H9 (cell line): ENCODE results near the gene GOLPH3L. TPM values are rescaled to one million over a fixed set of nuclear protein-coding genes. Genes with fewer than 3 reads are reported as not detected.

Experiments
- DNase-seq: peaks from one replicate; pipeline ENCODE4 v3.0.0-alpha.2; 2017
- H2AFZ ChIP-seq: one replicate; pipeline ENCODE4 v1.6.1; 2013; ENCODE audit warnings: mild to moderate bottlenecking, low read length, control low read depth, moderate library complexity
- H2AK5ac ChIP-seq: 2 replicates; pipeline ENCODE4 v1.6.1; 2013; ENCODE audit warnings: low read length, control low read depth, mixed read lengths; ENCODE audit not compliant: insufficient read length
- H2BK120ac ChIP-seq: one replicate; pipeline ENCODE4 v1.6.1; 2013; ENCODE audit warnings: low read depth, mild to moderate bottlenecking, low read length, control low read depth, inconsistent platforms; ENCODE audit not compliant: poor library complexity, severe bottlenecking
- H2BK12ac ChIP-seq: 2 replicates; pipeline ENCODE4 v1.6.1; 2013; ENCODE audit warnings: low read length, control low read depth, mixed read lengths, low read depth; ENCODE audit not compliant: insufficient read length
- H2BK15ac ChIP-seq: 2 replicates; pipeline ENCODE4 v1.6.1; 2013; ENCODE audit warnings: low read depth, low read length, control low read depth
- H2BK20ac ChIP-seq: one replicate; pipeline ENCODE4 v1.6.1; 2013; ENCODE audit warnings: low read depth, mild to moderate bottlenecking, low read length, control low read depth, inconsistent platforms; ENCODE audit not compliant: poor library complexity, severe bottlenecking
- H2BK5ac ChIP-seq: 2 replicates; pipeline ENCODE4 v1.6.1; 2013; ENCODE audit warnings: low read length, control low read depth, mixed read lengths; ENCODE audit not compliant: insufficient read length
- H3K14ac ChIP-seq: 2 replicates; pipeline ENCODE4 v1.6.1; 2013; ENCODE audit warnings: low read length, control low read depth; ENCODE audit not compliant: insufficient read depth
- H3K18ac ChIP-seq: 2 replicates; pipeline ENCODE4 v1.6.1; 2013; ENCODE audit warnings: low read depth, mild to moderate bottlenecking, mixed read lengths, low read length, control low read depth; ENCODE audit not compliant: insufficient read length
- H3K23ac ChIP-seq: 2 replicates; pipeline ENCODE4 v1.6.1; 2013; ENCODE audit warnings: low read length, control low read depth, mixed read lengths, low read depth; ENCODE audit not compliant: insufficient read length
- H3K23me2 ChIP-seq: 2 replicates; pipeline ENCODE4 v1.6.1; 2013; ENCODE audit warnings: low read depth, mild to moderate bottlenecking, mixed read lengths, low read length, control low read depth; ENCODE audit not compliant: insufficient read length, poor library complexity, severe bottlenecking
- H3K27ac ChIP-seq: 2 replicates; pipeline ENCODE4 v1.5.1; 2013; ENCODE audit warnings: low read length, control low read depth, mixed read lengths, low read depth; ENCODE audit not compliant: insufficient read length
- H3K27me3 ChIP-seq: 2 replicates; pipeline ENCODE4 v1.6.1; 2013; ENCODE audit warnings: low read length, control low read depth, inconsistent platforms; ENCODE audit not compliant: insufficient read depth
- H3K4ac ChIP-seq: 2 replicates; pipeline ENCODE4 v1.6.1; 2013; ENCODE audit warnings: low read depth, mild to moderate bottlenecking, control low read depth, inconsistent platforms, low read length, moderate library complexity
- H3K4me1 ChIP-seq: 2 replicates; pipeline ENCODE4 v1.6.1; 2013; ENCODE audit warnings: low read length, control low read depth, inconsistent platforms; ENCODE audit not compliant: insufficient read depth
- H3K4me2 ChIP-seq: 2 replicates; pipeline ENCODE4 v1.6.1; 2013; ENCODE audit warnings: low read length, control low read depth, mixed read lengths; ENCODE audit not compliant: insufficient read length, insufficient read depth
- H3K56ac ChIP-seq: 2 replicates; pipeline ENCODE4 v1.6.1; 2013; ENCODE audit warnings: low read depth, mild to moderate bottlenecking, mixed read lengths, low read length, control low read depth; ENCODE audit not compliant: insufficient read length
- H3K79me1 ChIP-seq: 2 replicates; pipeline ENCODE4 v1.6.1; 2013; ENCODE audit warnings: low read depth, mild to moderate bottlenecking, moderate library complexity, low read length, control low read depth, inconsistent platforms; ENCODE audit not compliant: insufficient read depth, poor library complexity, severe bottlenecking
- H3K79me2 ChIP-seq: 2 replicates; pipeline ENCODE4 v1.6.1; 2013; ENCODE audit warnings: low read length, control low read depth, inconsistent platforms; ENCODE audit not compliant: insufficient read depth
- H3K9ac ChIP-seq: 2 replicates; pipeline ENCODE4 v1.6.1; 2013; ENCODE audit warnings: low read length, control low read depth, mixed read lengths; ENCODE audit not compliant: insufficient read length; ENCODE audit errors: extremely low read depth
- H3K9me3 ChIP-seq: one replicate; pipeline ENCODE4 v1.6.1; 2013; ENCODE audit warnings: low read depth, low read length, inconsistent platforms; ENCODE audit not compliant: control insufficient read depth
- H3T11ph ChIP-seq: one replicate; pipeline ENCODE4 v1.6.1; 2013; ENCODE audit warnings: mild to moderate bottlenecking, low read length, control low read depth, inconsistent platforms
- H4K20me1 ChIP-seq: one replicate; pipeline ENCODE4 v1.6.1; 2013; ENCODE audit not compliant: control insufficient read depth, insufficient read length, insufficient read depth
- H4K5ac ChIP-seq: 2 replicates; pipeline ENCODE4 v1.6.1; 2013; ENCODE audit warnings: low read depth, mild to moderate bottlenecking, mixed read lengths, low read length, control low read depth; ENCODE audit not compliant: insufficient read length
- H4K8ac ChIP-seq: replicated peaks from 2 replicates; pipeline ENCODE4 v1.6.1; 2013; ENCODE audit warnings: low read length, control low read depth, mixed read lengths, low read depth; ENCODE audit not compliant: insufficient read length
- H4K91ac ChIP-seq: 2 replicates; pipeline ENCODE4 v1.6.1; 2013; ENCODE audit warnings: low read depth, mild to moderate bottlenecking, moderate library complexity, mixed read lengths, low read length, control low read depth; ENCODE audit not compliant: insufficient read length
- H3K27ac Mint-ChIP-seq, 3 experiments: 2 replicates in 2 of 3; 3 replicates in 1 of 3; pipeline ENCODE4 v1.8.0; 2020 to 2021; ENCODE audit warnings: mixed read lengths in 3 of 3, mild to moderate bottlenecking in 1 of 3, moderate library complexity in 1 of 3
- H3K27me3 Mint-ChIP-seq: 2 replicates; pipeline ENCODE4 v1.8.0; 2021; ENCODE audit warnings: low read depth, mild to moderate bottlenecking, moderate library complexity, mixed read lengths
- H3K36me3 Mint-ChIP-seq, 3 experiments: 2 replicates in 2 of 3; 3 replicates in 1 of 3; pipeline ENCODE4 v1.8.0; 2020 to 2021; ENCODE audit warnings: low read depth in 3 of 3, mixed read lengths in 3 of 3; ENCODE audit not compliant: insufficient read depth in 1 of 3
- H3K4me1 Mint-ChIP-seq, 2 experiments: 2 replicates each; pipeline ENCODE4 v1.8.0; 2020; ENCODE audit warnings: mixed read lengths in 2 of 2
- H3K4me3 Mint-ChIP-seq, 2 experiments: 2 replicates in 1 of 2; 3 replicates in 1 of 2; pipeline ENCODE4 v1.8.0; 2020 to 2021; ENCODE audit warnings: mild to moderate bottlenecking in 2 of 2, mixed read lengths in 2 of 2, moderate library complexity in 1 of 2
- H3K9me3 Mint-ChIP-seq, 2 experiments: 2 replicates in 1 of 2; 3 replicates in 1 of 2; pipeline ENCODE4 v1.8.0; 2020; ENCODE audit warnings: mild to moderate bottlenecking in 2 of 2, mixed read lengths in 2 of 2, moderate library complexity in 1 of 2
- CTCF ChIP-seq: fragments of 200-600 bp; sonication (generic); conservative IDR thresholded peaks from 3 replicates; pipeline ENCODE4 v1.8.0; 2021; ENCODE audit warnings: antibody characterized with exemption, mild to moderate bottlenecking
- WGBS: extraction: QIAGEN DNeasy Blood & Tissue Kit; methylation state at CpG from one replicate; pipeline ENCODE4 v1.1.7; 2013; ENCODE audit warnings: missing lambda C conversion rate, low lambda C conversion rate, mixed read lengths; ENCODE audit not compliant: insufficient read length; ENCODE audit errors: extremely low coverage; 5-methylcytosine and 5-hydroxymethylcytosine counted together
- total RNA-seq: library from RNA; stranded (reverse); gene quantifications from 2 replicates; pipeline ENCODE4 v1.2.1, GENCODE V29; 2021

Gene GOLPH3L
- total RNA-seq, 1 experiment from 2014 or later: 30.5 TPM

DNA sequence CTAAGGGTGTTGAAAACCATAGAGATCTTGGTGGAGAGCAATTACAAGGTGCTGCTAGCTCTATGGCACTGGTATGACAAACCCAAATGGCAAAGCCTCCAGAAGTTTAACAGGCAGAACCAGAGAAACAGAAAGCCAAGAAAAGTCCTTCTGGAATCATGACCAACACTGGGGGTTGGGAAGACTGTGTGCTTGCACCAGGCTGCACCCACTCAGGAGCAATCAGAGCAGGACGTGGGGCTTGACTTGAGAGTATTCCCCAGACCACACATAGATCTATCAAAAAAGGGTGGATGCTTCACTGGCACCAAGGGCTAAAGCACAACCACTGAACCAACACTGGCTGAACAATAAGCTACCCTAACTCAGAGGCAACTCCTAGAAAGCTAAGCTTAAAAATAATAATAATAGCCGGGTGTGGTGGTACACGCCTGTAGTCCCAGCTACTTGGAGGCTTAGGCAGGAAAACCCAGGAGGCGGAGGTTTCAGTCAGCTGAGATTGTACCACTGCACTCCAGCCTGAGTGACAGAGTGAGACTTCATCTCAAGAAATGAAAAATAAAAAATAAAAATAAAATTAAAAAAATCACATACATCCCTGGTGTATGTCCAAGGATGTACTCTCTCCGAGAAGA, 47.4 kb downstream of the GOLPH3L start:
- Histone ChIP-seq H3K23ac (no peak overlapping the region), H3K4me1 (peaks cover 4% of the 10 kb centered on the region; the same call in 1 of the 2 replicates), H3K79me1 (no peaks in the 10 kb centered on the region), H2AFZ (no peak overlapping the region), H3K9ac (no peak overlapping the region), H3K27me3 (no peaks in the 10 kb centered on the region), H4K20me1 (no peaks in the 10 kb centered on the region), H3K56ac (no peak overlapping the region), H2AK5ac (no peak overlapping the region), H4K5ac (no peak overlapping the region), H3K18ac (no peak overlapping the region), H4K8ac (no peak overlapping the region), H2BK12ac (no peak overlapping the region), H3T11ph (no peak overlapping the region), H3K27ac (no peak overlapping the region), H2BK120ac (no peak overlapping the region), H3K4ac (no peak overlapping the region), H3K4me2 (no peak overlapping the region), H3K14ac (no peak overlapping the region), H2BK20ac (no peak overlapping the region), H2BK15ac (no peak overlapping the region), H4K91ac (no peak overlapping the region), H3K9me3 (no peaks in the 10 kb centered on the region), H3K79me2 (no peaks in the 10 kb centered on the region), H2BK5ac (no peak overlapping the region), H3K23me2 (no peaks in the 10 kb centered on the region)
- DNase-seq: no peak
- no CpG with 5 or more reads among the region's 5 CpGs for WGBS
- H3K27ac Mint-ChIP-seq: no peak overlapping the region
- H3K9me3 Mint-ChIP-seq: no peaks in the 10 kb centered on the region; a peak in 1 of 5 replicates
- H3K36me3 Mint-ChIP-seq: peaks cover 1 to 36% (median 24%) of the 10 kb centered on the region in 3 experiments; a peak in 6 of 7 replicates
- H3K4me1 Mint-ChIP-seq: peaks cover 0 to 9% of the 10 kb centered on the region in 2 experiments; a peak in 1 of 4 replicates
- TF ChIP-seq CTCF: no peak
- no peaks in the 10 kb centered on the region for H3K27me3 Mint-ChIP-seq
- H3K4me3 Mint-ChIP-seq: no peak overlapping the region; a peak in 1 of 5 replicates
